ENCODE results near the gene BRCA1. TPM values are rescaled to one million over a fixed set of nuclear protein-coding genes. Genes with fewer than 3 reads are reported as not detected.

BRCA1 gene
- total RNA-seq, 4 donors from 2014 or later: 2.6 to 121 (median 5.8) TPM

- no peaks in the 10 kb centered on the region for H3K9me3 ChIP-seq
- H3K27ac ChIP-seq: peak overlapping the region in 1 of 4 donors; percentile 89
- no peak overlapping the region for H3K4me3 ChIP-seq
- H3K4me1 ChIP-seq: peaks cover 12 to 31% (median 19%) of the 10 kb centered on the region in 4 donors
- DNase-seq: no peak
- H3K27me3 ChIP-seq: no peaks in the 10 kb centered on the region
- intact Hi-C loops (cut with DNase I; ENCODE audit: low total_unique reads): no loop called here
- 94% methylated on average over 16 of the region's 24 CpGs; no CpG with 5 or more reads in 1 of the 2 donors for WGBS, 2 donors (ENCODE audit: low coverage in 1 of 2)
- peaks cover 0 to 6% (median 0%) of the 10 kb centered on the region in 4 donors for H3K36me3 ChIP-seq
- in situ Hi-C loops (cut with MboI; ENCODE audit: low pct_ligation_motif_present in 1 of 4, low pct_unique_long_range_greater_than_20kb in 1 of 4, low sequenced_read_pairs in 3 of 4): no loop called here
- no peak for TF ChIP-seq POLR2A (IDR thresholded peaks at IDR 0.05)
- no peak for TF ChIP-seq CTCF (IDR thresholded peaks at IDR 0.05)
- TF ChIP-seq EP300 (IDR thresholded peaks at IDR 0.05; ENCODE audit: low read depth): no peak
- TF ChIP-seq POLR2AphosphoS5 (IDR thresholded peaks at IDR 0.05): no peak
Measured at GRCh38 chr17:43126911-43127290, 1.7 kb upstream of the BRCA1 start.

- peaks cover 12 to 31% (median 19%) of the 10 kb centered on the region in 4 donors for H3K4me1 ChIP-seq
- H3K9me3 ChIP-seq: no peaks in the 10 kb centered on the region
- peaks cover 0 to under 1% (median 0%) of the 10 kb centered on the region in 4 donors for H3K36me3 ChIP-seq
- DNase-seq: peak; percentile 14
- peak overlapping the region; percentile 35 to 80 (median 54) for H3K4me3 ChIP-seq
- no peaks in the 10 kb centered on the region for H3K27me3 ChIP-seq
- intact Hi-C loops (cut with DNase I; ENCODE audit: low total_unique reads): no loop called here
- peak overlapping the region; percentile 77 to 89 (median 88) for H3K27ac ChIP-seq
- in situ Hi-C loops (cut with MboI; ENCODE audit: low pct_ligation_motif_present in 1 of 4, low pct_unique_long_range_greater_than_20kb in 1 of 4, low sequenced_read_pairs in 3 of 4): no loop called here
- TF ChIP-seq POLR2A (IDR thresholded peaks at IDR 0.05) (no peak), EP300 (IDR thresholded peaks at IDR 0.05; ENCODE audit: low read depth) (no peak), CTCF (IDR thresholded peaks at IDR 0.05) (no peak), POLR2AphosphoS5 (IDR thresholded peaks at IDR 0.05) (no peak)
- 83% methylated on average over 50 of the region's 59 CpGs; no CpG with 5 or more reads in 1 of the 2 donors for WGBS, 2 donors (ENCODE audit: low coverage in 1 of 2)
Measured at GRCh38 chr17:43125967-43126910, 1.1 kb upstream of the BRCA1 start.

- Histone ChIP-seq H3K36me3 (no peaks in the 10 kb centered on the region), H3K4me1 (peaks cover 0 to 2% (median 0%) of the 10 kb centered on the region in 4 donors), H3K27me3 (no peaks in the 10 kb centered on the region), H3K9me3 (no peaks in the 10 kb centered on the region), H3K4me3 (no peak overlapping the region), H3K27ac (no peak overlapping the region)
- TF ChIP-seq POLR2A (IDR thresholded peaks at IDR 0.05): no peak
- TF ChIP-seq CTCF (IDR thresholded peaks at IDR 0.05): no peak
- TF ChIP-seq EP300 (IDR thresholded peaks at IDR 0.05; ENCODE audit: low read depth): no peak
- no peak for TF ChIP-seq POLR2AphosphoS5 (IDR thresholded peaks at IDR 0.05)
- intact Hi-C loops (cut with DNase I; ENCODE audit: low total_unique reads) (no loop called here), in situ Hi-C loops (cut with MboI; ENCODE audit: low pct_ligation_motif_present in 1 of 4, low pct_unique_long_range_greater_than_20kb in 1 of 4, low sequenced_read_pairs in 3 of 4) (no loop called here)
- DNase-seq: no peak
- 62 to 77% methylated on average over 7 to 14 of the region's 14 CpGs for WGBS, 2 donors (ENCODE audit: low coverage in 1 of 2)
Measured at GRCh38 chr17:43118679-43119615, 6.2 kb downstream of the BRCA1 start.

- H3K36me3 ChIP-seq: no peaks in the 10 kb centered on the region
- DNase-seq: no peak
- H3K27ac ChIP-seq: no peak overlapping the region
- intact Hi-C loops (cut with DNase I; ENCODE audit: low total_unique reads) (no loop called here), in situ Hi-C loops (cut with MboI; ENCODE audit: low pct_ligation_motif_present in 1 of 4, low pct_unique_long_range_greater_than_20kb in 1 of 4, low sequenced_read_pairs in 3 of 4) (no loop called here)
- H3K27me3 ChIP-seq: no peaks in the 10 kb centered on the region
- H3K4me1 ChIP-seq: no peaks in the 10 kb centered on the region
- TF ChIP-seq POLR2AphosphoS5 (IDR thresholded peaks at IDR 0.05) (no peak), EP300 (IDR thresholded peaks at IDR 0.05; ENCODE audit: low read depth) (no peak), CTCF (IDR thresholded peaks at IDR 0.05) (no peak), POLR2A (IDR thresholded peaks at IDR 0.05) (no peak)
- no peak overlapping the region for H3K4me3 ChIP-seq
- H3K9me3 ChIP-seq: no peaks in the 10 kb centered on the region
- WGBS, 2 donors (ENCODE audit: low coverage in 1 of 2): 20 to 65% methylated on average over 1 to 2 of the region's 2 CpGs
Measured at GRCh38 chr17:43114151-43114552, 11.0 kb downstream of the BRCA1 start.

All from transverse colon (tissue), 4 donors.